Measurements from ENCODE around the gene DGUOK. TPM values are rescaled to one million over a fixed set of nuclear protein-coding genes. Genes with fewer than 3 reads are reported as not detected.

Gene DGUOK
- total and polyA plus RNA-seq, 2 experiments from 2014 or later, result 68.4 to 287 TPM

DNA sequence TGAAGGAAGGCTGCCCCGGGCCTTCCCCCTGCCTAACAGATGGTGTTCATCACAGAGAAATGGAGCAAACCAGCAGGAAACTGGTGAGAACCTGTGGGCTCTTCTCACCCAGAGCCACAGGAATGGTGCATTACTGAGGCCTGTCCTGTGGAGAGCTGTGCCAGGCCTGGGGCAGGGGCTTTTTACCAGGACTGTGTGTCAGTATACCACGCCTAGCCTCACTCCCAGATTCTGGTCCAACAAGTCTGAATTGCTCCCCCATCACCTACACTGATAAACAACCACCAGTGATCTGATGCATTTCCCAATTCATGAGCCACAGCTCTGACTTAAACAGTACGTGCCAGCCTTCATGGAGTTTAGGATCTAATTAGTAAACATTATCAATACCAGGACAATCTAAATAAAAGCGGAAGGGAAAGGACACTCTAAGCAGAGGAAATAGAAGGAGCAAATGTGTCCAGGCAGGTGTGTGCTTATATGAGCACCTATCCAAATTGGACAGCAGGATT, 8.9 kb upstream of the DGUOK start (continued):
- TF ChIP-seq, protein P1, sequence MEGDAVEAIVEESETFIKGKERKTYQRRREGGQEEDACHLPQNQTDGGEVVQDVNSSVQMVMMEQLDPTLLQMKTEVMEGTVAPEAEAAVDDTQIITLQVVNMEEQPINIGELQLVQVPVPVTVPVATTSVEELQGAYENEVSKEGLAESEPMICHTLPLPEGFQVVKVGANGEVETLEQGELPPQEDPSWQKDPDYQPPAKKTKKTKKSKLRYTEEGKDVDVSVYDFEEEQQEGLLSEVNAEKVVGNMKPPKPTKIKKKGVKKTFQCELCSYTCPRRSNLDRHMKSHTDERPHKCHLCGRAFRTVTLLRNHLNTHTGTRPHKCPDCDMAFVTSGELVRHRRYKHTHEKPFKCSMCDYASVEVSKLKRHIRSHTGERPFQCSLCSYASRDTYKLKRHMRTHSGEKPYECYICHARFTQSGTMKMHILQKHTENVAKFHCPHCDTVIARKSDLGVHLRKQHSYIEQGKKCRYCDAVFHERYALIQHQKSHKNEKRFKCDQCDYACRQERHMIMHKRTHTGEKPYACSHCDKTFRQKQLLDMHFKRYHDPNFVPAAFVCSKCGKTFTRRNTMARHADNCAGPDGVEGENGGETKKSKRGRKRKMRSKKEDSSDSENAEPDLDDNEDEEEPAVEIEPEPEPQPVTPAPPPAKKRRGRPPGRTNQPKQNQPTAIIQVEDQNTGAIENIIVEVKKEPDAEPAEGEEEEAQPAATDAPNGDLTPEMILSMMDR (conservative IDR thresholded peaks at IDR 0.05; ENCODE audit: low read depth in 2 of 2), result no peak
- TF ChIP-seq, protein P2, sequence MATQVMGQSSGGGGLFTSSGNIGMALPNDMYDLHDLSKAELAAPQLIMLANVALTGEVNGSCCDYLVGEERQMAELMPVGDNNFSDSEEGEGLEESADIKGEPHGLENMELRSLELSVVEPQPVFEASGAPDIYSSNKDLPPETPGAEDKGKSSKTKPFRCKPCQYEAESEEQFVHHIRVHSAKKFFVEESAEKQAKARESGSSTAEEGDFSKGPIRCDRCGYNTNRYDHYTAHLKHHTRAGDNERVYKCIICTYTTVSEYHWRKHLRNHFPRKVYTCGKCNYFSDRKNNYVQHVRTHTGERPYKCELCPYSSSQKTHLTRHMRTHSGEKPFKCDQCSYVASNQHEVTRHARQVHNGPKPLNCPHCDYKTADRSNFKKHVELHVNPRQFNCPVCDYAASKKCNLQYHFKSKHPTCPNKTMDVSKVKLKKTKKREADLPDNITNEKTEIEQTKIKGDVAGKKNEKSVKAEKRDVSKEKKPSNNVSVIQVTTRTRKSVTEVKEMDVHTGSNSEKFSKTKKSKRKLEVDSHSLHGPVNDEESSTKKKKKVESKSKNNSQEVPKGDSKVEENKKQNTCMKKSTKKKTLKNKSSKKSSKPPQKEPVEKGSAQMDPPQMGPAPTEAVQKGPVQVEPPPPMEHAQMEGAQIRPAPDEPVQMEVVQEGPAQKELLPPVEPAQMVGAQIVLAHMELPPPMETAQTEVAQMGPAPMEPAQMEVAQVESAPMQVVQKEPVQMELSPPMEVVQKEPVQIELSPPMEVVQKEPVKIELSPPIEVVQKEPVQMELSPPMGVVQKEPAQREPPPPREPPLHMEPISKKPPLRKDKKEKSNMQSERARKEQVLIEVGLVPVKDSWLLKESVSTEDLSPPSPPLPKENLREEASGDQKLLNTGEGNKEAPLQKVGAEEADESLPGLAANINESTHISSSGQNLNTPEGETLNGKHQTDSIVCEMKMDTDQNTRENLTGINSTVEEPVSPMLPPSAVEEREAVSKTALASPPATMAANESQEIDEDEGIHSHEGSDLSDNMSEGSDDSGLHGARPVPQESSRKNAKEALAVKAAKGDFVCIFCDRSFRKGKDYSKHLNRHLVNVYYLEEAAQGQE (IDR thresholded peaks at IDR 0.05; ENCODE audit: unreplicated experiment), result no peak
- TF ChIP-seq EZH2phosphoT487 (IDR thresholded peaks at IDR 0.05; ENCODE audit: unreplicated experiment) (no peak), EZH2 (IDR thresholded peaks at IDR 0.05; ENCODE audit: low read depth, unreplicated experiment) (no peak), JUNB (IDR thresholded peaks at IDR 0.05; ENCODE audit: unreplicated experiment) (no peak), CREB1 (CRISPR knock-in tag; IDR thresholded peaks at IDR 0.05; ENCODE audit: low read depth) (no peak), POLR2AphosphoS5 (IDR thresholded peaks at IDR 0.05; ENCODE audit: low read depth) (no peak), NANOG (IDR thresholded peaks at IDR 0.05; ENCODE audit: borderline replicate concordance) (no peak), ZNF114 (CRISPR knock-in tag; IDR thresholded peaks at IDR 0.05) (no peak)

DNA sequence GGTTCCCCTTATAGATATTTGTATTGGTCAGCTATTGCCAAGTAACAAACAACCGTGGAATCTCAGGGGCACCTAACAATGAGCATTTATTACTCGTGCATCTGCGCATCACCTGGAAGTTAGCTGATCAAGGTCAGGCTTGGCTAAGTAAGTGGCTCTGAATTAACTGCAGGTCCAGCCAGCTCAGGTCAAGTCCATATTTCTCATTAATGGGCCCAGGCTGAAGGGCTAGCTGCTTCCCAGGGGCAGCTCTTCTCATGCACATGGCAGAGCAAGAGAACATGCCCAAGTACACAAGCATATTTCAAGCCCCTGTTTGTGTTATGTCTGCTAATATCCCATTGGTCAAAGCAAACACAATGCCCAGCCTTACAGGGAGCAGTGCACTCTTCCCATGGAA, 7.8 kb upstream of the DGUOK start:
- peaks cover 6% of the 10 kb centered on the region for H3K4me1 Mint-ChIP-seq
- Histone ChIP-seq H3F3A (replicated peaks; ENCODE audit: low read depth) (no peaks in the 10 kb centered on the region), H3K79me2 (replicated peaks; ENCODE audit: insufficient read depth) (no peaks in the 10 kb centered on the region), H3K4me3 (no peak overlapping the region), H2AFZ (0 out of 2 replicates have a peak overlapping the region, but pooled peaks have one; percentile 7), H3K9me2 (ENCODE audit: insufficient read depth) (no peaks in the 10 kb centered on the region), H3K4me1 (ENCODE audit: insufficient read depth) (peaks cover 4% of the 10 kb centered on the region; the same call in 1 of the 2 replicates), H3K27me3 (ENCODE audit: insufficient read depth) (no peaks in the 10 kb centered on the region), H4K20me1 (replicated peaks; ENCODE audit: insufficient read depth) (0 out of 2 replicates have a peak, but pooled peaks cover 2% of the 10 kb centered on the region), H3K27ac (ENCODE audit: low read depth) (no peak overlapping the region), H3K36me3 (ENCODE audit: insufficient read depth) (no peaks in the 10 kb centered on the region), H3K4me2 (no peak overlapping the region)
- TF ChIP-seq, protein P3, sequence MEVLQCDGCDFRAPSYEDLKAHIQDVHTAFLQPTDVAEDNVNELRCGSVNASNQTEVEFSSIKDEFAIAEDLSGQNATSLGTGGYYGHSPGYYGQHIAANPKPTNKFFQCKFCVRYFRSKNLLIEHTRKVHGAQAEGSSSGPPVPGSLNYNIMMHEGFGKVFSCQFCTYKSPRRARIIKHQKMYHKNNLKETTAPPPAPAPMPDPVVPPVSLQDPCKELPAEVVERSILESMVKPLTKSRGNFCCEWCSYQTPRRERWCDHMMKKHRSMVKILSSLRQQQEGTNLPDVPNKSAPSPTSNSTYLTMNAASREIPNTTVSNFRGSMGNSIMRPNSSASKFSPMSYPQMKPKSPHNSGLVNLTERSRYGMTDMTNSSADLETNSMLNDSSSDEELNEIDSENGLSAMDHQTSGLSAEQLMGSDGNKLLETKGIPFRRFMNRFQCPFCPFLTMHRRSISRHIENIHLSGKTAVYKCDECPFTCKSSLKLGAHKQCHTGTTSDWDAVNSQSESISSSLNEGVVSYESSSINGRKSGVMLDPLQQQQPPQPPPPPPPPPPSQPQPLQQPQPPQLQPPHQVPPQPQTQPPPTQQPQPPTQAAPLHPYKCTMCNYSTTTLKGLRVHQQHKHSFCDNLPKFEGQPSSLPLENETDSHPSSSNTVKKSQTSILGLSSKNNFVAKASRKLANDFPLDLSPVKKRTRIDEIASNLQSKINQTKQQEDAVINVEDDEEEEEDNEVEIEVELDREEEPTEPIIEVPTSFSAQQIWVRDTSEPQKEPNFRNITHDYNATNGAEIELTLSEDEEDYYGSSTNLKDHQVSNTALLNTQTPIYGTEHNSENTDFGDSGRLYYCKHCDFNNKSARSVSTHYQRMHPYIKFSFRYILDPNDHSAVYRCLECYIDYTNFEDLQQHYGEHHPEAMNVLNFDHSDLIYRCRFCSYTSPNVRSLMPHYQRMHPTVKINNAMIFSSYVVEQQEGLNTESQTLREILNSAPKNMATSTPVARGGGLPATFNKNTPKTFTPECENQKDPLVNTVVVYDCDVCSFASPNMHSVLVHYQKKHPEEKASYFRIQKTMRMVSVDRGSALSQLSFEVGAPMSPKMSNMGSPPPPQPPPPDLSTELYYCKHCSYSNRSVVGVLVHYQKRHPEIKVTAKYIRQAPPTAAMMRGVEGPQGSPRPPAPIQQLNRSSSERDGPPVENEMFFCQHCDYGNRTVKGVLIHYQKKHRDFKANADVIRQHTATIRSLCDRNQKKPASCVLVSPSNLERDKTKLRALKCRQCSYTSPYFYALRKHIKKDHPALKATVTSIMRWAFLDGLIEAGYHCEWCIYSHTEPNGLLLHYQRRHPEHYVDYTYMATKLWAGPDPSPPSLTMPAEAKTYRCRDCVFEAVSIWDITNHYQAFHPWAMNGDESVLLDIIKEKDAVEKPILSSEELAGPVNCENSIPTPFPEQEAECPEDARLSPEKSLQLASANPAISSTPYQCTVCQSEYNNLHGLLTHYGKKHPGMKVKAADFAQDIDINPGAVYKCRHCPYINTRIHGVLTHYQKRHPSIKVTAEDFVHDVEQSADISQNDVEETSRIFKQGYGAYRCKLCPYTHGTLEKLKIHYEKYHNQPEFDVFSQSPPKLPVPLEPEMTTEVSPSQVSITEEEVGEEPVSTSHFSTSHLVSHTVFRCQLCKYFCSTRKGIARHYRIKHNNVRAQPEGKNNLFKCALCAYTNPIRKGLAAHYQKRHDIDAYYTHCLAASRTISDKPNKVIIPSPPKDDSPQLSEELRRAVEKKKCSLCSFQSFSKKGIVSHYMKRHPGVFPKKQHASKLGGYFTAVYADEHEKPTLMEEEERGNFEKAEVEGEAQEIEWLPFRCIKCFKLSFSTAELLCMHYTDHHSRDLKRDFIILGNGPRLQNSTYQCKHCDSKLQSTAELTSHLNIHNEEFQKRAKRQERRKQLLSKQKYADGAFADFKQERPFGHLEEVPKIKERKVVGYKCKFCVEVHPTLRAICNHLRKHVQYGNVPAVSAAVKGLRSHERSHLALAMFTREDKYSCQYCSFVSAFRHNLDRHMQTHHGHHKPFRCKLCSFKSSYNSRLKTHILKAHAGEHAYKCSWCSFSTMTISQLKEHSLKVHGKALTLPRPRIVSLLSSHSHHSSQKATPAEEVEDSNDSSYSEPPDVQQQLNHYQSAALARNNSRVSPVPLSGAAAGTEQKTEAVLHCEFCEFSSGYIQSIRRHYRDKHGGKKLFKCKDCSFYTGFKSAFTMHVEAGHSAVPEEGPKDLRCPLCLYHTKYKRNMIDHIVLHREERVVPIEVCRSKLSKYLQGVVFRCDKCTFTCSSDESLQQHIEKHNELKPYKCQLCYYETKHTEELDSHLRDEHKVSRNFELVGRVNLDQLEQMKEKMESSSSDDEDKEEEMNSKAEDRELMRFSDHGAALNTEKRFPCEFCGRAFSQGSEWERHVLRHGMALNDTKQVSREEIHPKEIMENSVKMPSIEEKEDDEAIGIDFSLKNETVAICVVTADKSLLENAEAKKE (CRISPR knock-in tag; IDR thresholded peaks at IDR 0.05), result no peak
- TF ChIP-seq, protein P4, sequence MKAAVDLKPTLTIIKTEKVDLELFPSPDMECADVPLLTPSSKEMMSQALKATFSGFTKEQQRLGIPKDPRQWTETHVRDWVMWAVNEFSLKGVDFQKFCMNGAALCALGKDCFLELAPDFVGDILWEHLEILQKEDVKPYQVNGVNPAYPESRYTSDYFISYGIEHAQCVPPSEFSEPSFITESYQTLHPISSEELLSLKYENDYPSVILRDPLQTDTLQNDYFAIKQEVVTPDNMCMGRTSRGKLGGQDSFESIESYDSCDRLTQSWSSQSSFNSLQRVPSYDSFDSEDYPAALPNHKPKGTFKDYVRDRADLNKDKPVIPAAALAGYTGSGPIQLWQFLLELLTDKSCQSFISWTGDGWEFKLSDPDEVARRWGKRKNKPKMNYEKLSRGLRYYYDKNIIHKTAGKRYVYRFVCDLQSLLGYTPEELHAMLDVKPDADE (IDR thresholded peaks at IDR 0.05), result no peak
- H3K27me3 Mint-ChIP-seq (ENCODE audit: insufficient read depth, low read depth, poor library complexity), result peaks cover 4% of the 10 kb centered on the region
- no peak for DNase-seq (ENCODE audit: low spot score)
- no peaks in the 10 kb centered on the region for H3K36me3 Mint-ChIP-seq (ENCODE audit: low read depth)
- H3K27ac Mint-ChIP-seq, result no peak overlapping the region
- ATAC-seq, result no peak
- no peaks in the 10 kb centered on the region for H3K9me3 Mint-ChIP-seq
- H3K4me3 Mint-ChIP-seq, result no peak overlapping the region

Measured in GM23338 (cell line).